PC-9 (cell line): ENCODE data around the gene PFDN2.

Experiments
- CTCF ChIP-seq: fragments of 200-600 bp; sonication (generic); conservative IDR thresholded peaks from 2 replicates; pipeline ENCODE4 v1.6.1; 2017; ENCODE audit warnings: mixed run types, antibody characterized with exemption, mild to moderate bottlenecking, moderate library complexity
- EZH2 ChIP-seq: fragments of 200-600 bp; sonication (generic); IDR thresholded peaks from 2 replicates; pipeline ENCODE4 v1.8.0; 2017; ENCODE audit warnings: antibody characterized with exemption, low read depth

DNA sequence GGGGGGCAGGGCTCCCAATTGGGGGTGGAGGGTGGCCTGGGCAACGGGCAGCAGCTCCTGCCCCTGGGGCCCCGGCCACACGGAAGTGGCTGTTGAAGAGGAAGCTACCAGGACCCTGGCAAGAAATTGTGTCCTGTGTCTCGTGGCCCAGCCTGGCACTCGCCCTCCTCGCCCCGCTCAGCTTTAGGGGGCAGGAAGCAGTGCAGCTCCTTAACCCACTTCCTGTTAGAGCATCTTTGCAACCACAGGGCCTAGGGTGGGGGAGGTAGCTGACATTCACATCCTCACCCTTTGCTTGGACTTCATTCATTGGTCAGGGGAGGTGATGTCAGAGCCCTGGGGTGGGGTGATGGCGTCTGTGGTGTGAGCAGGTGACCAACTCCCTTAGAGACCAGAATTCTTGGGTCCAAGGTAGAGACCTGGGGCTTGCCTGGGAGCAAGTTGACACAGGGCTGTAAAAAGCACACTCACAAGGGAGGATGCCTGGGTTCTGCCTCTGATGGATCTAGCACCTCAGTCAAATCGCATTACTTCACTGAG, 48.0 kb downstream of the PFDN2 start, which contains the start of gene ARHGAP30:
- no peak for TF ChIP-seq EZH2
- no peak for TF ChIP-seq CTCF
